ENCODE results near the gene AP2A1. TPM values are rescaled to one million over a fixed set of nuclear protein-coding genes. Genes with fewer than 3 reads are reported as not detected.

Gene AP2A1
- total and polyA plus RNA-seq, 2 donors (not counting 1 experiment from before 2014, with no cell fraction given), result 64.2 to 95.0 TPM

- H3K36me3 ChIP-seq (ENCODE audit: control insufficient read depth, insufficient read depth, low read length), result no peaks in the 10 kb centered on the region
- no peaks in the 10 kb centered on the region for H3K9me3 ChIP-seq (ENCODE audit: control insufficient read depth, insufficient read depth, low read depth, low read length)
- peak overlapping the region; percentile 90 for H3K27ac ChIP-seq (ENCODE audit: insufficient read depth, low read length)
- H3K27me3 ChIP-seq (ENCODE audit: control insufficient read depth, insufficient read depth, low read length), result no peaks in the 10 kb centered on the region
- peaks cover 49% of the 10 kb centered on the region for H3K79me2 ChIP-seq (ENCODE audit: control insufficient read depth, insufficient read depth, low read length)
- peak overlapping the region; percentile 71 to 98 (median 92) for H3K4me3 ChIP-seq (replicated peaks in 1 of 4; ENCODE audit: control extremely low read depth in 1 of 4, insufficient read depth in 1 of 4, low read depth in 3 of 4, low read length in 4 of 4)
- peak overlapping the region; percentile 97 for H3K4me2 ChIP-seq (ENCODE audit: extremely low read depth, insufficient read depth, low read length)
- H3K4me1 ChIP-seq (ENCODE audit: control insufficient read depth, extremely low read depth, insufficient read depth, low read length), result peaks cover 9% of the 10 kb centered on the region
- no peak overlapping the region for H2AFZ ChIP-seq (ENCODE audit: low read length)
- TF ChIP-seq EZH2 (IDR thresholded peaks at IDR 0.05; ENCODE audit: low read length, missing control alignments) (no peak), CTCF (conservative IDR thresholded peaks at IDR 0.05 in 1 of 2, IDR thresholded peaks at IDR 0.05 in 1 of 2; ENCODE audit: low read depth in 1 of 2, low read length in 2 of 2) (no peak)
- no peak for DNase-seq (ENCODE audit: low read depth in 2 of 2)
- peak overlapping the region; percentile 90 for H3K9ac ChIP-seq (ENCODE audit: insufficient read depth, low read length)
- H4K20me1 ChIP-seq (ENCODE audit: control insufficient read depth, extremely low read depth, insufficient read depth, low read length), result no peaks in the 10 kb centered on the region
Observed at GRCh38 chr19:49767381-49767780, 580 bp downstream of the AP2A1 start.

- no peak overlapping the region for H2AFZ ChIP-seq (ENCODE audit: low read length)
- peak overlapping the region; percentile 90 for H3K27ac ChIP-seq (ENCODE audit: insufficient read depth, low read length)
- H3K79me2 ChIP-seq (ENCODE audit: control insufficient read depth, insufficient read depth, low read length), result peaks cover 54% of the 10 kb centered on the region
- DNase-seq (ENCODE audit: low read depth in 2 of 2), result no peak
- H3K9ac ChIP-seq (ENCODE audit: insufficient read depth, low read length), result peak overlapping the region; percentile 90
- peak overlapping the region; percentile 97 for H3K4me2 ChIP-seq (ENCODE audit: extremely low read depth, insufficient read depth, low read length)
- no peaks in the 10 kb centered on the region for H3K9me3 ChIP-seq (ENCODE audit: control insufficient read depth, insufficient read depth, low read depth, low read length)
- no peak for TF ChIP-seq CTCF (conservative IDR thresholded peaks at IDR 0.05 in 1 of 2, IDR thresholded peaks at IDR 0.05 in 1 of 2; ENCODE audit: low read depth in 1 of 2, low read length in 2 of 2)
- TF ChIP-seq EZH2 (IDR thresholded peaks at IDR 0.05; ENCODE audit: low read length, missing control alignments), result no peak
- H4K20me1 ChIP-seq (ENCODE audit: control insufficient read depth, extremely low read depth, insufficient read depth, low read length), result no peaks in the 10 kb centered on the region
- peaks cover 9% of the 10 kb centered on the region for H3K4me1 ChIP-seq (ENCODE audit: control insufficient read depth, extremely low read depth, insufficient read depth, low read length)
- no peaks in the 10 kb centered on the region for H3K27me3 ChIP-seq (ENCODE audit: control insufficient read depth, insufficient read depth, low read length)
- peak overlapping the region; percentile 71 to 98 (median 92) for H3K4me3 ChIP-seq (replicated peaks in 1 of 4; ENCODE audit: control extremely low read depth in 1 of 4, insufficient read depth in 1 of 4, low read depth in 3 of 4, low read length in 4 of 4)
- H3K36me3 ChIP-seq (ENCODE audit: control insufficient read depth, insufficient read depth, low read length), result no peaks in the 10 kb centered on the region
Observed at GRCh38 chr19:49767967-49768581, 1.3 kb downstream of the AP2A1 start.

GRCh38 chr19:49770529-49770928 is 3.7 kb downstream of the AP2A1 start:
- Histone ChIP-seq H3K36me3 (ENCODE audit: control insufficient read depth, insufficient read depth, low read length) (peaks cover 2% of the 10 kb centered on the region), H3K4me1 (ENCODE audit: control insufficient read depth, extremely low read depth, insufficient read depth, low read length) (peaks cover 9% of the 10 kb centered on the region), H3K27me3 (ENCODE audit: control insufficient read depth, insufficient read depth, low read length) (no peaks in the 10 kb centered on the region), H4K20me1 (ENCODE audit: control insufficient read depth, extremely low read depth, insufficient read depth, low read length) (no peaks in the 10 kb centered on the region), H3K79me2 (ENCODE audit: control insufficient read depth, insufficient read depth, low read length) (peaks cover 70% of the 10 kb centered on the region), H2AFZ (ENCODE audit: low read length) (no peak overlapping the region), H3K4me2 (ENCODE audit: extremely low read depth, insufficient read depth, low read length) (no peak overlapping the region), H3K4me3 (replicated peaks in 1 of 4; ENCODE audit: control extremely low read depth in 1 of 4, insufficient read depth in 1 of 4, low read depth in 3 of 4, low read length in 4 of 4) (no peak overlapping the region), H3K27ac (ENCODE audit: insufficient read depth, low read length) (no peak overlapping the region), H3K9me3 (ENCODE audit: control insufficient read depth, insufficient read depth, low read depth, low read length) (no peaks in the 10 kb centered on the region), H3K9ac (ENCODE audit: insufficient read depth, low read length) (no peak overlapping the region)
- TF ChIP-seq EZH2 (IDR thresholded peaks at IDR 0.05; ENCODE audit: low read length, missing control alignments) (no peak), CTCF (conservative IDR thresholded peaks at IDR 0.05 in 1 of 2, IDR thresholded peaks at IDR 0.05 in 1 of 2; ENCODE audit: low read depth in 1 of 2, low read length in 2 of 2) (no peak)
- DNase-seq (ENCODE audit: low read depth in 2 of 2), result no peak

All from fibroblast of lung (primary cell).